Left lobe of liver (tissue), 2 donors: ENCODE results near the gene EPAS1. TPM values are rescaled to one million over a fixed set of nuclear protein-coding genes. Genes with fewer than 3 reads are reported as not detected.

Experiments used
- ATAC-seq: fragments of 200-7000 bp; cut with Tn5 transposase; one replicate; pipeline ENCODE4 v1.9.1; 2020; ENCODE audit warnings: mild to moderate bottlenecking, moderate library complexity
- DNase-seq: peaks from one replicate; pipeline ENCODE4 v3.0.0-alpha.2; 2020; ENCODE audit warnings: low spot score
- total RNA-seq: library from RNA; stranded (reverse); gene quantifications from one replicate; pipeline ENCODE4 v1.2.1, GENCODE V29; 2021
- donor health status: DM: no; HTN: no; CAD: no; lungs with moderate emphysema.
- donor health status: DM: no; HTN: yes; CAD: no.

Gene EPAS1
- total RNA-seq, 1 donor from 2014 or later: 127 TPM

GRCh38 chr2:46379213-46380037, 82.2 kb downstream of the EPAS1 start:
- no peak for DNase-seq
- no peak for ATAC-seq

DNA sequence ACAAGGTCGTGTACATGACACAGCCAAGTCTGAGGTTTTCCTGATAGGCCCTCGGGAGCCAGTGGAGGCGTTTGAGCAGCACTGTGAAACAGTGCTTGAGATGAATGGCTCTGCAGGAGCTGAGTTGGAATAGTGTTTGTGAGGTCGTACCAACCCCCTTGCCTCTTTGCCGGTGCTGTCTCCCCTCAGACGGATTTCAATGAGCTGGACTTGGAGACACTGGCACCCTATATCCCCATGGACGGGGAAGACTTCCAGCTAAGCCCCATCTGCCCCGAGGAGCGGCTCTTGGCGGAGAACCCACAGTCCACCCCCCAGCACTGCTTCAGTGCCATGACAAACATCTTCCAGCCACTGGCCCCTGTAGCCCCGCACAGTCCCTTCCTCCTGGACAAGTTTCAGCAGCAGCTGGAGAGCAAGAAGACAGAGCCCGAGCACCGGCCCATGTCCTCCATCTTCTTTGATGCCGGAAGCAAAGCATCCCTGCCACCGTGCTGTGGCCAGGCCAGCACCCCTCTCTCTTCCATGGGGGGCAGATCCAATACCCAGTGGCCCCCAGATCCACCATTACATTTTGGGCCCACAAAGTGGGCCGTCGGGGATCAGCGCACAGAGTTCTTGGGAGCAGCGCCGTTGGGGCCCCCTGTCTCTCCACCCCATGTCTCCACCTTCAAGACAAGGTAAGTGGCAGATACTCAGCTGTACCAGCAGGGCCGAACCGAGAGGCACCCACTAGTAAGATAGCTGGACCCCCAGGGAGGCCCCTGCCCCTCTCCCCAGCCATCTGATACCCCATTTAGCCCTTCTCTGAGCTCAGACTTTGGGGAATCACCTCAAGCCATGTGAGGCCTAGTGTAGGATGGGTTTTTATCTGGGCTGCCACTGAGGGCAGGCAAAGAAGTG, 83.1 kb downstream of the EPAS1 start:
- DNase-seq (no peak), ATAC-seq (no peak)

DNA sequence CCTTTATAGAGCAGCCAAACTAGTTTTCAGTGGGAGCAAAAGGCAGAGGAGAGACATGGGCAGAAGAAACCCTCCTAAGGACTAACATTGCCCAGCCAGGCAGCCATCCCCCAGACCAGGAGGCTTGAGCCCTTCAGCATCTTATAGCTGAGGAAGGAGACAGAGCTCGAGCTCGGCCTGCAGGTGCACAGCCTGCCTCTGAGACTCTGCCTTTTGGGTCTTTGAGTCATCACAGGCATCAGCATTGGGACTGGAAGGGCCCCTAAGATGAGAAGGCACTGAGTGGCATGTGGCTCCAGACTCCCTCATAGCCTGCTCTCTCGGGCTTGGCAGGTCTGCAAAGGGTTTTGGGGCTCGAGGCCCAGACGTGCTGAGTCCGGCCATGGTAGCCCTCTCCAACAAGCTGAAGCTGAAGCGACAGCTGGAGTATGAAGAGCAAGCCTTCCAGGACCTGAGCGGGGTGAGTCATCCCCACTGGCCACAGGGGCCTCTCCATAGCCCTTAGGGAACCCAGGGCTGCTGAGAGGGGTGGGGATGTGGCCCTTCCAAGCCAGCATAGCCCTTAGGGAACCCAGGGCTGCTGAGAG, 84.1 kb downstream of the EPAS1 start:
- ATAC-seq (no peak), DNase-seq (no peak)

- ATAC-seq: no peak
- DNase-seq: no peak
Measured at GRCh38 chr2:46381871-46382270, 84.7 kb downstream of the EPAS1 start.

GRCh38 chr2:46382331-46383112, 85.3 kb downstream of the EPAS1 start:
- no peak for ATAC-seq
- DNase-seq: no peak

DNA sequence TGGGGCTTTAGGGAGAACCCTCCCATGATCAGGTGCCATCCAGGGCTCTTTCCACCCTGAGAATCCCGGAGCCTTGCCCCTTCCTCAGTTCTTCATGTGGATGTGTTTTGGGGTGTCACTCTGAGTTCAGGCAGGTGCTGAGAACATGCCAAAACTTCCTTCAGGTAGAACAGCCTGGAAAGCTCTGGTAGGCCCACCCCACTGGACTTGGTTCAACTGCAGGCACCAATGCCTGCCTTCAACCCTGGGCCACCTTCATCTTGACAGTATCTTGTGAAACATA, 85.8 kb downstream of the EPAS1 start:
- ATAC-seq: no peak
- no peak for DNase-seq

GRCh38 chr2:46383784-46384456, 86.7 kb downstream of the EPAS1 start:
- no peak for ATAC-seq
- DNase-seq: no peak

- ATAC-seq (no peak), DNase-seq (no peak)
Measured at GRCh38 chr2:46384457-46384815, 87.2 kb downstream of the EPAS1 start.

GRCh38 chr2:46385786-46386577, 88.8 kb downstream of the EPAS1 start:
- ATAC-seq: no peak

DNA sequence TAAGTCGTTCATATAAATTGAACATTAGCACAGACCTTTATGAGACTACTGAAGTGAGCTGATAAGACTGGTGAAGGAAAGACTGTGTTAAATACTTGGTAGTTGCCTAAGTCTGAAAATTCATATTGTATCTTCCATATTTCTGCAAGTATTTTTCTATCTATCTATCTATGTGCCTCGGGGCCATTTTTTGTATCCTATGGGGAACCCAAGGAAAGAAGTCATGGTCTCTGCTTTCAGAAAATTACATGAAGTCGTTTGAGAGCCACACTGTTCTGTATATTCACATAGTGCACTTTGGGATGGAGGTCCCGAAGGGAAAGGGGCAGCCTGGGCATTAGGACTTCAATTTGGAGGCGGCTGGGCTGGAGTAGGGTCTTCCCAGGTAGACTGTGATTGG, 89.6 kb downstream of the EPAS1 start:
- no peak for DNase-seq
- ATAC-seq: no peak

More at GRCh38 chr2:46385786-46386577, 88.8 kb downstream of the EPAS1 start:
- DNase-seq: no peak

- no peak for DNase-seq
- no peak for ATAC-seq
Measured at GRCh38 chr2:46387292-46387691, 90.1 kb downstream of the EPAS1 start.

DNA sequence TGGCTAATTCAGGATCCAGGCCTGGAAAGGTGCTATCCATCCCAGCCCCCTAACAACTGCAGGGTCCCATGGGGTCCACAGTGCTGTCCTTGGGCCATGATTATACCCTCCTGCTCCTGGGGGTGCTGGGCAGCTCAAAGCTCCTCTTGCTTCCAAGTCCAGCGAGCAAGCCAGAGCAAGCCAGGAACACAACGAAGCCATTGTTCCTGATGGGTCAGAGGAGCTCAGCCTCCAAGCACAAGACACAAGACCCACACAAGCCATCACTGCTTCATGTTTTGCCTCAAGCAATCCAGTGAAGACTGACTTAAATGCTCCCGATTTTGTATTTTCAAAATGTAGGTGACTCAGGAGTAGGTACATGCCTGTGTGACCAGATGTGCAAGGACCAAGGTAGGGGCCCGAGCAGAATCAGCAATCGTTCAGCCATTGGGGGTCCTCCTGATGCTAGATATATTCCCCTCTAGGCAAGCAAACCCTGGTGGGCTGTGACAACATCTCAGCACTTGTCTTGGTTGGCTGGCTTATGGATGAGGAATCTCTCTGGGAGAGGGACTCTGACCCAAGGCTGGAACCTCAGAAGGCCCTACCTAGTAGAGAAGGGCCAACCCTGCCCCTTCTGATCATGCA, 90.8 kb downstream of the EPAS1 start:
- no peak for DNase-seq
- ATAC-seq: no peak

DNA sequence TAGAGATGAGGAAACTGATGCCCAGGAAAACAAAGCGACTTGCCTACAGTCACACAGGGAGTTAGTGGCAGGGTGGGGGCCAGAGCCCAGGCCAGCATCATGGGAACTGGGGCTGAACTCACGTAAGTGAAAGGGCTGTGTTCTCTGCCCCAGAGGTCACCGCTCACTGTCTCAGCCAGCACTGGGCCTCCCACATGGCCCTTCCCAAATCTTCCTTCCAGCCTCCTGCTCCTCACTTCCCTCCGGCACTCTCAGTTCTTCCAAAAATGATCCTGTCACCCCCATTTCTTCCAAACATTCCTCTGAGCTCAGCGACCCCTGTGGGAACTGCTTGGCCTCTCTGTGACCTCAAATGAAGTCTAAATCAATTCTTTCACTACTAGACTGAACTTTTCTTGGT, 91.7 kb downstream of the EPAS1 start:
- DNase-seq: no peak

DNA sequence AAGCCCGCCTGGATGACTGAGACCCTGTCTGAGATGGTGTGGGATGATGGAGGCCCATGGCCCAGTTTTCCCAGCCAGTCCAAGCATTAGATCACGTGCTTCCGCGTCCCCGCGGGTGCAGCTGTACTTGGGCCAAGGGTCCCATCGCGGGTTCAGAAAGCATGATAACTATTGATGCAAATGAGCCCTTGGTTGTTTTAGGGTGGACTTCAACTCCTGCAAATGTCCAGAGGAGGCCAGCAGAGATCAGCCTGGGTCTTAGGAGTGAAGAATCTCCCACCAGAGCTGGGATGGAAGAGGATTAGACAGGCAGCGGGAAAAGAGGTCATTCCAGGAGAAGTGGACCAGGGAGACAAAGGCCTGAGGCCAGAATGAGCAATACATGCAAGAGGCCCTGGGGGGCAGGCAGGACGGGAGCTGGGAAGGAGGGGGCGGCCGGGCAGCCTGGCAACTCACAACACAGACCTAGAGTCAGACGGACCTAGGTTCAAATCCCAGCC, 92.3 kb downstream of the EPAS1 start:
- ATAC-seq: peak; percentile 43
- DNase-seq: no peak

More for the DNA sequence above, 91.7 kb downstream of the EPAS1 start:
- peak; percentile 50 for ATAC-seq

GRCh38 chr2:46390036-46390435, 92.8 kb downstream of the EPAS1 start:
- no peak for DNase-seq
- ATAC-seq: no peak

DNA sequence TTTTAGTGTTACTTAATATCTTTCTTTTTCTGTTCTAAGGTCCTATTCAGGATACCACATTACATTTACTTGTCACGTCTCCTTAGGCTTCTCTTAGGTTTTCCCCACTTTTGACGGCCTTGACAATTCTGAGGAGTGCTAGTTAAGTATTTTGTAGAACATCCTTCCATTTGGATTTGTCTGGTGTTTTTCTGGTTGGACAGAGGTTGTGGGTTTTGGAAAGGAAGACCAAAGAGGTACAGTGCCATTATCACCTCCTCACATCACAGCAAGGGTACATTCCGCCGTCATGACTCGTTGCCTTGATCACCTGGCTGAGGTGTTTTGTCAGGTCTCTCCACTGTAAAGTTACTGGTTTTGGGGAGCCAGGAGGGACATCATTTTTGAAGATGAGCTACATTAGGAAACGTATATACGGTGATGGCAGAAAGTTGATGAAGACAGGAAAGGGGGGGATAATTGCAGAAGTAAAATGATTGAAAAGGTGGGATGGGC, 93.7 kb downstream of the EPAS1 start:
- DNase-seq: no peak
- ATAC-seq: no peak

DNA sequence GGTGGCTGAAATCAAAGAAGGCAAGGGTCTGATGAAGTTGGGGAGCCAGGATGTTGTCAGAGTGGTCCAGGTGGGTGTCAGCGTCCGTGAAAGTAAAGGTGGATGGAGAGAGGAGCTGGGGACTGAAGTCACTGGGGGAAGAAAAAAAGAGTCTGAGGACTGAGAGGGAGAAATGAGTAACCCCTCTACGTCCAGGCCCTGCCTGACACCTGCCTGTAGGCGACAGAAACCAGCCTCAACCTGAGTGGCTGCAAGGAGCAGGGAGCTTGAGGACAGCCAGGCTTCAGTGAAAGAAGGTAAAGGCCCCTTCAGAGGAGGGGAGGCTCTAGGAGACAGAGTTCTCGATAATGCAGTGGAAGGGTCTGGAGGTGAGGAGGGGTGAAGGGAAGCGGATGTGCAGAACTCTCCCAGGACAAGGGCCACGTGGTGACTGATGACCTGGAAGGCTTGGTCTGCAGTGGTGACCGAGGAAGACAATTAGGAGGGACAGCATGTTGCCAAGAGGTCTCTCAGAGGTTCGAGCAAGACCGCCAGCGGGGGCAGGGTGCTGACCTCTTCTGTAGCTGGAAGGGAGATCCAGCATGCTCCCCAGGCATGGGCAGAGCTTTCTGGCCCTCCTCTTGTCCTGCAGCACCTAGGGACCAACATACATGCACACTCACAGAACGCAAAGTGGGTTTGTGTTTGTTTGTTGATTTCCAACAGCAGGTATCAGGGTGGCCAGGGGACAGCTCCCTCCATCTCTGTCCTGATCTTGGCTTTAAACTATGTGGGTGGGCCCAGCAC, 95.5 kb downstream of the EPAS1 start:
- no peak for ATAC-seq
- DNase-seq: no peak

- no peak for ATAC-seq
Measured at GRCh38 chr2:46393347-46393820, 96.2 kb downstream of the EPAS1 start.

More at GRCh38 chr2:46393347-46393820, 96.2 kb downstream of the EPAS1 start:
- no peak for DNase-seq
